ENCODE results near the gene NDUFC1.
A peak's percentile ranks its signal among the peaks of the same experiment; 100 is the strongest.
"Not testable (repeated sequence)": the region's sequence is repeated elsewhere in the genome, so short reads cannot be mapped to it uniquely, and the experiment has no call there.

The NDUFC1 gene

GRCh38 chr4:139300431-139301112 is 1.7 kb downstream of the NDUFC1 start:
- no peak for DNase-seq

- no peak for DNase-seq
Measured at GRCh38 chr4:139299536-139299935, 2.7 kb downstream of the NDUFC1 start.

- DNase-seq = no peak
Measured at GRCh38 chr4:139297001-139297410, 5.3 kb downstream of the NDUFC1 start.

GRCh38 chr4:139295942-139296299 is 6.4 kb downstream of the NDUFC1 start:
- no peak for DNase-seq

- DNase-seq = peak; percentile 98
Measured at GRCh38 chr4:139295206-139295941, 6.9 kb downstream of the NDUFC1 start.

GRCh38 chr4:139286186-139286698 is 16.0 kb downstream of the NDUFC1 start:
- no peak for DNase-seq

GRCh38 chr4:139282721-139283075 is 19.6 kb downstream of the NDUFC1 start:
- no peak for DNase-seq

GRCh38 chr4:139282065-139282720 is 20.1 kb downstream of the NDUFC1 start:
- DNase-seq = no peak

- DNase-seq = peak; percentile 80
Measured at GRCh38 chr4:139279760-139280620, 22.3 kb downstream of the NDUFC1 start, which contains the start of gene MGARP. TSS of gene MGARP (minus strand) at chr4:139280225. CDS start at chr4:139280158, 67 bp downstream.

GRCh38 chr4:139278912-139279759 is 23.1 kb downstream of the NDUFC1 start:
- DNase-seq = peak; percentile 71

GRCh38 chr4:139278485-139278884 is 23.8 kb downstream of the NDUFC1 start:
- DNase-seq = peak; percentile 38

GRCh38 chr4:139275281-139275735 is 27.0 kb downstream of the NDUFC1 start:
- no peak for DNase-seq

- DNase-seq = no peak
Measured at GRCh38 chr4:139274790-139275189, 27.5 kb downstream of the NDUFC1 start.

GRCh38 chr4:139273835-139274234 is 28.4 kb downstream of the NDUFC1 start:
- DNase-seq = no peak

GRCh38 chr4:139267301-139267700 is 35.0 kb downstream of the NDUFC1 start:
- no peak for DNase-seq

- peak; percentile 68 for DNase-seq
Measured at GRCh38 chr4:139266583-139267257, 35.6 kb downstream of the NDUFC1 start.

GRCh38 chr4:139266208-139266582 is 36.1 kb downstream of the NDUFC1 start:
- no peak for DNase-seq

- DNase-seq = no peak
Measured at GRCh38 chr4:139265654-139266053, 36.6 kb downstream of the NDUFC1 start.

- DNase-seq = no peak
Measured at GRCh38 chr4:139256349-139256748, 45.9 kb downstream of the NDUFC1 start.

- not testable (repeated sequence) for DNase-seq
Measured at GRCh38 chr4:139255581-139255980, 46.7 kb downstream of the NDUFC1 start.

- no peak for DNase-seq
Measured at GRCh38 chr4:139253713-139254112, 48.6 kb downstream of the NDUFC1 start.
